Measurements from ENCODE around the gene RAVER2.

Gene RAVER2

GRCh38 chr1:64844609-64845008 is 99.7 kb downstream of the RAVER2 start:
- H3K36me3 ChIP-seq (ENCODE audit: control insufficient read depth in 1 of 2, insufficient read depth in 2 of 2, low read depth in 1 of 2, low read length in 2 of 2) = peaks cover 77 to 93% of the 10 kb centered on the region in 2 experiments
- H4K91ac ChIP-seq (ENCODE audit: low read length) = no peak overlapping the region
- H3K4me2 ChIP-seq (ENCODE audit: low read length, poor library complexity, severe bottlenecking) = no peak overlapping the region
- H2BK15ac ChIP-seq (ENCODE audit: low read depth, poor library complexity, severe bottlenecking) = no peak overlapping the region
- no peak overlapping the region for H3K14ac ChIP-seq (ENCODE audit: low read length in 2 of 2)
- H3K4ac ChIP-seq (ENCODE audit: low read depth in 1 of 2, low read length in 2 of 2) = no peak overlapping the region
- no peaks in the 10 kb centered on the region for H3K9me3 ChIP-seq (ENCODE audit: control insufficient read depth, low read length)
- WGBS = 98% methylated on average over 7 of the region's 7 CpGs
- no peak overlapping the region for H3K4me3 ChIP-seq (ENCODE audit: insufficient read depth in 1 of 2, low read depth in 1 of 2, low read length in 2 of 2)
- no peak overlapping the region for H2AK5ac ChIP-seq (ENCODE audit: low read length, severe bottlenecking)
- no peak overlapping the region for H3K9ac ChIP-seq (ENCODE audit: low read length)
- H2AFZ ChIP-seq (ENCODE audit: low read depth, low read length) = no peak overlapping the region
- H3K27ac ChIP-seq (ENCODE audit: low read length, poor library complexity, severe bottlenecking) = no peak overlapping the region
- no peak overlapping the region for H4K8ac ChIP-seq (ENCODE audit: low read length)
- H3K27me3 ChIP-seq (ENCODE audit: control insufficient read depth in 1 of 2, insufficient read depth in 1 of 2, low read length in 2 of 2) = no peaks in the 10 kb centered on the region
- H3K4me1 ChIP-seq (ENCODE audit: control insufficient read depth, insufficient read depth, low read depth, low read length) = no peaks in the 10 kb centered on the region
- no peak overlapping the region for H2BK12ac ChIP-seq (ENCODE audit: low read length in 2 of 2)
- DNase-seq = no peak
- no peak overlapping the region for H3K23ac ChIP-seq (ENCODE audit: low read length in 2 of 2)
- H3K79me1 ChIP-seq (replicated peaks; ENCODE audit: low read length, poor library complexity, severe bottlenecking) = peaks cover 4% of the 10 kb centered on the region
- H3K18ac ChIP-seq (ENCODE audit: low read depth in 1 of 2, low read length in 2 of 2) = no peak overlapping the region
- H2BK5ac ChIP-seq (ENCODE audit: low read depth, low read length, poor library complexity, severe bottlenecking) = no peak overlapping the region
- no peak overlapping the region for H2BK120ac ChIP-seq (ENCODE audit: low read depth, low read length)

GRCh38 chr1:64845831-64846425 is 101.1 kb downstream of the RAVER2 start:
- Histone ChIP-seq H3K23ac (ENCODE audit: low read length in 2 of 2) (no peak overlapping the region), H2BK5ac (ENCODE audit: low read depth, low read length, poor library complexity, severe bottlenecking) (no peak overlapping the region), H3K4me1 (ENCODE audit: control insufficient read depth, insufficient read depth, low read depth, low read length) (no peaks in the 10 kb centered on the region), H4K8ac (ENCODE audit: low read length) (no peak overlapping the region), H2AK5ac (ENCODE audit: low read length, severe bottlenecking) (no peak overlapping the region), H4K91ac (ENCODE audit: low read length) (no peak overlapping the region), H3K79me1 (replicated peaks; ENCODE audit: low read length, poor library complexity, severe bottlenecking) (peaks cover 3% of the 10 kb centered on the region), H3K4me2 (ENCODE audit: low read length, poor library complexity, severe bottlenecking) (no peak overlapping the region), H3K27me3 (ENCODE audit: control insufficient read depth in 1 of 2, insufficient read depth in 1 of 2, low read length in 2 of 2) (no peaks in the 10 kb centered on the region), H2BK12ac (ENCODE audit: low read length in 2 of 2) (no peak overlapping the region), H3K36me3 (ENCODE audit: control insufficient read depth in 1 of 2, insufficient read depth in 2 of 2, low read depth in 1 of 2, low read length in 2 of 2) (peaks cover 77 to 93% of the 10 kb centered on the region in 2 experiments), H3K4ac (ENCODE audit: low read depth in 1 of 2, low read length in 2 of 2) (no peak overlapping the region), H2BK15ac (ENCODE audit: low read depth, poor library complexity, severe bottlenecking) (no peak overlapping the region), H2AFZ (ENCODE audit: low read depth, low read length) (no peak overlapping the region), H3K14ac (ENCODE audit: low read length in 2 of 2) (no peak overlapping the region), H3K27ac (ENCODE audit: low read length, poor library complexity, severe bottlenecking) (no peak overlapping the region), H3K18ac (ENCODE audit: low read depth in 1 of 2, low read length in 2 of 2) (no peak overlapping the region), H3K9ac (ENCODE audit: low read length) (no peak overlapping the region), H3K4me3 (ENCODE audit: insufficient read depth in 1 of 2, low read depth in 1 of 2, low read length in 2 of 2) (no peak overlapping the region), H3K9me3 (ENCODE audit: control insufficient read depth, low read length) (no peaks in the 10 kb centered on the region), H2BK120ac (ENCODE audit: low read depth, low read length) (no peak overlapping the region)
- WGBS = 96% methylated on average over 13 of the region's 13 CpGs
- no peak for DNase-seq

- Histone ChIP-seq H3K9me3 (ENCODE audit: control insufficient read depth, low read length) (no peaks in the 10 kb centered on the region), H3K36me3 (ENCODE audit: control insufficient read depth in 1 of 2, insufficient read depth in 2 of 2, low read depth in 1 of 2, low read length in 2 of 2) (peaks cover 72 to 92% of the 10 kb centered on the region in 2 experiments), H3K4me3 (ENCODE audit: insufficient read depth in 1 of 2, low read depth in 1 of 2, low read length in 2 of 2) (no peak overlapping the region), H3K9ac (ENCODE audit: low read length) (no peak overlapping the region), H3K27ac (ENCODE audit: low read length, poor library complexity, severe bottlenecking) (no peak overlapping the region), H3K27me3 (ENCODE audit: control insufficient read depth in 1 of 2, insufficient read depth in 1 of 2, low read length in 2 of 2) (no peaks in the 10 kb centered on the region), H4K8ac (ENCODE audit: low read length) (no peak overlapping the region), H3K4me1 (ENCODE audit: control insufficient read depth, insufficient read depth, low read depth, low read length) (no peaks in the 10 kb centered on the region), H3K4ac (ENCODE audit: low read depth in 1 of 2, low read length in 2 of 2) (no peak overlapping the region), H3K4me2 (ENCODE audit: low read length, poor library complexity, severe bottlenecking) (no peak overlapping the region), H2BK12ac (ENCODE audit: low read length in 2 of 2) (no peak overlapping the region), H2BK15ac (ENCODE audit: low read depth, poor library complexity, severe bottlenecking) (no peak overlapping the region), H3K18ac (ENCODE audit: low read depth in 1 of 2, low read length in 2 of 2) (no peak overlapping the region), H2AK5ac (ENCODE audit: low read length, severe bottlenecking) (no peak overlapping the region), H4K91ac (ENCODE audit: low read length) (no peak overlapping the region), H3K79me1 (replicated peaks; ENCODE audit: low read length, poor library complexity, severe bottlenecking) (peaks cover 3% of the 10 kb centered on the region), H2AFZ (ENCODE audit: low read depth, low read length) (no peak overlapping the region), H3K14ac (ENCODE audit: low read length in 2 of 2) (no peak overlapping the region), H3K23ac (ENCODE audit: low read length in 2 of 2) (no peak overlapping the region), H2BK5ac (ENCODE audit: low read depth, low read length, poor library complexity, severe bottlenecking) (no peak overlapping the region), H2BK120ac (ENCODE audit: low read depth, low read length) (no peak overlapping the region)
- WGBS = 98% methylated on average over 9 of the region's 10 CpGs
- DNase-seq = no peak
Measured at GRCh38 chr1:64846573-64847430, 101.9 kb downstream of the RAVER2 start.

GRCh38 chr1:64847666-64848065 is 102.8 kb downstream of the RAVER2 start:
- Histone ChIP-seq H2BK5ac (ENCODE audit: low read depth, low read length, poor library complexity, severe bottlenecking) (no peak overlapping the region), H3K36me3 (ENCODE audit: control insufficient read depth in 1 of 2, insufficient read depth in 2 of 2, low read depth in 1 of 2, low read length in 2 of 2) (peaks cover 78 to 95% of the 10 kb centered on the region in 2 experiments), H3K18ac (ENCODE audit: low read depth in 1 of 2, low read length in 2 of 2) (no peak overlapping the region), H3K4ac (ENCODE audit: low read depth in 1 of 2, low read length in 2 of 2) (no peak overlapping the region), H4K91ac (ENCODE audit: low read length) (no peak overlapping the region), H3K9ac (ENCODE audit: low read length) (no peak overlapping the region), H3K4me3 (ENCODE audit: insufficient read depth in 1 of 2, low read depth in 1 of 2, low read length in 2 of 2) (no peak overlapping the region), H2BK12ac (ENCODE audit: low read length in 2 of 2) (no peak overlapping the region), H3K9me3 (ENCODE audit: control insufficient read depth, low read length) (no peaks in the 10 kb centered on the region), H2BK120ac (ENCODE audit: low read depth, low read length) (no peak overlapping the region), H3K23ac (ENCODE audit: low read length in 2 of 2) (no peak overlapping the region), H3K79me1 (replicated peaks; ENCODE audit: low read length, poor library complexity, severe bottlenecking) (peaks cover 6% of the 10 kb centered on the region), H3K14ac (ENCODE audit: low read length in 2 of 2) (no peak overlapping the region), H3K4me2 (ENCODE audit: low read length, poor library complexity, severe bottlenecking) (no peak overlapping the region), H4K8ac (ENCODE audit: low read length) (no peak overlapping the region), H2AFZ (ENCODE audit: low read depth, low read length) (no peak overlapping the region), H3K4me1 (ENCODE audit: control insufficient read depth, insufficient read depth, low read depth, low read length) (no peaks in the 10 kb centered on the region), H2AK5ac (ENCODE audit: low read length, severe bottlenecking) (no peak overlapping the region), H3K27ac (ENCODE audit: low read length, poor library complexity, severe bottlenecking) (no peak overlapping the region), H2BK15ac (ENCODE audit: low read depth, poor library complexity, severe bottlenecking) (no peak overlapping the region), H3K27me3 (ENCODE audit: control insufficient read depth in 1 of 2, insufficient read depth in 1 of 2, low read length in 2 of 2) (no peaks in the 10 kb centered on the region)
- WGBS = 96% methylated on average over 4 of the region's 4 CpGs
- DNase-seq = no peak

All from mesenchymal stem cell (in vitro differentiated cells and primary cell).